HG03280 (cell line): ENCODE results near the gene CREB5.

Experiments used
- ATAC-seq: cut with Tn5 transposase; IDR thresholded peaks from one replicate; pipeline ENCODE4 v1.9.1; 2021; ENCODE audit warnings: mild to moderate bottlenecking, moderate library complexity; ENCODE audit not compliant: unreplicated experiment

CREB5 gene

GRCh38 chr7:28837216-28837615 lies 424.9 kb downstream of the CREB5 start:
- no peak for ATAC-seq

GRCh38 chr7:28840592-28840995 lies 428.3 kb downstream of the CREB5 start:
- no peak for ATAC-seq

DNA sequence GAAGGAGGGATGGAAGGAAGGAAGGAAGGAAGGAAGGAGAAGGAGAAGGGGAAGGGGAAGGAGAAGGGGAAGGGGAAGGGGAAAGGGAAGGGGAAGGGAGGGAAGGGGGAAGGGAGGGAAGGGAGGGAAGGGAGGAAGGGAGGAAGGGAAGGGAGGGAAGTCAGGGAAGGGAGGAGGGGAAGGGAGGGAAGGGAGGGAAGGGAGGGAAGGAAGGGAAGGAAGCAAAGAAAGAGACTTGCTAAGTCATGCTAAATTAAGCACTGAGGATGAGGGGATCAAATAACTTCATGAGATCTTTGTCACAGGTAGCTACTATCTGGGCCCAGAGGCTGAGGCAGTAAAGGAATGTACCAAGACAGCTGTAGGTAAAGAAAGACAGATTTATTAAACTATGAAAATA lies 429.4 kb downstream of the CREB5 start:
- ATAC-seq = no peak

- no peak for ATAC-seq
These were observed 430.5 kb downstream of the CREB5 start for GRCh38 chr7:28842769-28843295.

- no peak for ATAC-seq
These were observed 432.8 kb downstream of the CREB5 start for GRCh38 chr7:28845106-28845505.

- no peak for ATAC-seq
These were observed 434.9 kb downstream of the CREB5 start for GRCh38 chr7:28847176-28847575.

DNA sequence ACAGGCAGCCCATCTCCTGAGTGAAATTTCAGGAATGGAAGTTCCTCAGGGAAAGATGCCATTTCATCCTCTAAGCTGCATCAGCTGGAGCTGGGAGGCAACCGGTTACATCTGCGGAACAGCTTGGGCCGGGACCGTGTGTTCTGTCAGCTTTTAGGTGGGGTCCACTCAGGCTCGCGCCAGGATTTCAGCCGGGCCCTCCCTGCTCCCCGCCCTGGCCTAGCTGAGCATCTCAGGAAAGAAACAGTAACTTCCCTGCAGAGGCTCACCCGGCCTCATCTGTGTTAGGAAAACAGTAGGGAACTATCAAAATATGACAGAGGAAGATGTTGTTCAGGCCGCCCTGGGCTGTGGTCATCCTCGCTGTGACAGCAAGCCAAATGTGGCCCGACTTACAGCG lies 435.4 kb downstream of the CREB5 start:
- ATAC-seq = no peak

DNA sequence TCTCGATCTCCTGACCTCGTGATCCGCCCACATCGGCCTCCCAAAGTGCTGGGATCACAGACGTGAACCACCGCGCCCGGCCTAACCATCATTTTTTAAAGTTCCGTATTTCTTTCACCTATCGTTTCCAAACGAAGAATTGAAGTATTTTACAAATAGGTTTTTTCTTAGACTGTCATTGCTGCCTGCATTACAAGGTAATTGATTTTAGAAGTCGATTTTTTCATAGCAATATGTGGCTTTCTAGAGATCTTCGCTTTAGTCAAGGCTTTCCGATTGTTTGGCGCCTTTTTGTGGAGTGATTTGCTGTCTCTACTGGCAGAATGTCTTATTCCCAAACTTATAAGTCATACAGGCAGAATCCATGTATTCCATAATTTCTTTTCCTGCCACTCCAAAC lies 436.6 kb downstream of the CREB5 start:
- ATAC-seq = no peak

- no peak for ATAC-seq
These were observed 438.4 kb downstream of the CREB5 start for GRCh38 chr7:28850699-28851098.

- ATAC-seq = no peak
These were observed 440.8 kb downstream of the CREB5 start for GRCh38 chr7:28853150-28853549.

- peak; percentile 97 for ATAC-seq
These were observed 441.8 kb downstream of the CREB5 start for GRCh38 chr7:28853834-28854749.

- no peak for ATAC-seq
These were observed 442.4 kb downstream of the CREB5 start for GRCh38 chr7:28854750-28855074.

- no peak for ATAC-seq
These were observed 443.4 kb downstream of the CREB5 start for GRCh38 chr7:28855538-28856217.

DNA sequence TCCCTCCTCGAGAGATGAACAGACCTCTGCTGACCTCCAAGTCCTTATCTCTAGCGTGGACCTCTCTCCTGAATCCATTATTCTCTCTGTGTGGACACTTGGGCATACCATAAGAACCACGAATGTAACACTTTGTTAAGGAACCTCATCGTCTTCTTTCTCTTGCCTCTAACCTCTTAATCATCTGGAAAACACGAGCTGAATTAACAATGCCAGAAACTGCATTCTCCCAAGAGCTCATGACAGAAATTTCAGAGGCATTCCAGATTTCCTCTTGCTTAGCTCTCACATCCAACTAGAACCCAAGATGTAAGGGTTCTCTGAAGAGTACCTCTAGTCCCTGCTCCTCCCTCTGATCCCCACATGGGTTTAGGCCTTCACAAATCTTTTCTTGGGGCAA lies 444.3 kb downstream of the CREB5 start:
- no peak for ATAC-seq

DNA sequence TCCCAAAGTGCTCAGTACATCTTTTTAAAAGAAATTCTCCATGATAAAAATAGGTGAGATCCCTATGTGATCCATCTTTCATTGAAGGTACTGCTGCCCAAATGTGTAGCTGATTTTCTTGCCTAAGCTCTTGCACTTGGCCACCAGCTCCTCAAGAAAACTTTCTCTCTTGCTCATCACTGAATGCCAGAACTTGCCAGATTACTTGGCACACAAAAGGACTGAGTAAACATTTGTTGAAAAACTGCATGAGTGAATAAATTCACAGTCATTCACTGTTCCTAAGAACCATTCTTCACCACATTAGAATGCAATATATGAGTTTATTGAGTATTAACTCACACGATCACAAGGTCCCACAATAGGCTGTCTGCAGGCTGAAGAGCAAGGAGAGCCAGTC lies 445.9 kb downstream of the CREB5 start:
- no peak for ATAC-seq

DNA sequence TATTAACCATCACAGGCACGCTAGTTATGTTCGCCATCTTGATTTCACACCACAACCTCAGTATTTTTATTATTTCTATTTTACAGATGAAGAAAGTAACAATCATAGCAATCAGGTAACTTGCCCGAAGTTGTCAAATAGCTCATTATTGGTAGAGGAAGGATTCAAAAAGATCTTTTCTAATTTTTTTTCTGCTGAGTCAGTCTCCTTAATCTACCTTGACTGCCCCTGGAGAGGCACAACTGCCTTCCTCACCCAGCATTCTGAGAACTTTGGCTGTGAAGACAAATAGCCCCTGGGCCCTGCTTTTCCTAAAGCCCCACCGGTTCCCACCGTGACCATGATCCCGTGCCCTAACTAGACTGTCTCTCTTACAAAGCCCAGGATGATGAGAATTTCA lies 446.6 kb downstream of the CREB5 start:
- ATAC-seq = no peak

DNA sequence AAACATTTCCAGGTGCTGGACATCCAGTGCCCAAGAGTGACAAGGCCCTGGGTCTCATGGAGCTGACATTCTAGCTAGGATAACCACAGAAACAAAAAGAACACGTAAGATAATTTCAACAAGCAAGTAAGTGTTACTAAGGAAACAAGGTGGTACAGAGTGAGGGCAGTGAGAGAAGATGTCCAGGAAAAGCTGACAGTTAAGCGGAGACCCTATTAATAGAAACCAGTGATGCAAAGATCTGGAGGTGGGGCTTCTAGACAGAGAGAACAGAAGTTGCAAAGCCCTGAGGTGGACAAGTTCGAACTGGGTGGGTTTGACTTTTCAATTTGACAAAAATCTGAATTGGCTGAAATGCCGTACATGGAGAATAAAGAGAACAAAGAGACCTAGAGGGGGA lies 449.5 kb downstream of the CREB5 start:
- no peak for ATAC-seq

DNA sequence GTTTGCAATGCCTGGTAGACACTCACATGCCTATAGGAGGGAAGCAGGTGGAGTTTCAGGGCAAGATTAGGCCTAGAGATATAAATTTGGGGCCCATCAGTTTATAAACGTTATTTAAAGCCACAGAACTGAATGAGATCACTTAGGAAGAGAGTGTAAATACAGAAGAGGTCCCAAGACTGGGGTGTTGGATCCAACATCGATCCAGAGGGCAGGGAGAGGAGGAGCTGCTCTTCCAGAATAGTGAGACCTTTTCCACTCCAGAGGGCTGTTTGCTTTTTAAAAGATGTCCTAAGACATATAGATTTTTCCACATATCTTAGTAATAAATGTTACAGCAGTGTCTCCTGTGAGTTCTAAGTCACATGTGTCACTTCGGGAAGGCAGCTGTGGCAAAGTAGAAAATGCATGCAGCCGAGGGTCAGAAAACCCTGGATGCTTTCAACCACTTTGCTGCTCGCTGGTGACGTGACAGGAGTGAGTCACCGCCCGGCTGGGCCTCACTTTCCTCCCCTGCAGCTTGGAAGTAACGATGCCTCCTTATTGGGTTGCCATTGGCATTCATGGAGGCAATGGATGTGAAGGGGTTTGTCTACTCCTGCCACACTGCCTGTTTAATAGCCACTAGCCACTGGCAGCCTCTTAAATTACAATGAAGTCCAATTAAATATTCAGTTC lies 450.4 kb downstream of the CREB5 start:
- no peak for ATAC-seq

- ATAC-seq = no peak
These were observed 453.4 kb downstream of the CREB5 start for GRCh38 chr7:28865601-28866144.

DNA sequence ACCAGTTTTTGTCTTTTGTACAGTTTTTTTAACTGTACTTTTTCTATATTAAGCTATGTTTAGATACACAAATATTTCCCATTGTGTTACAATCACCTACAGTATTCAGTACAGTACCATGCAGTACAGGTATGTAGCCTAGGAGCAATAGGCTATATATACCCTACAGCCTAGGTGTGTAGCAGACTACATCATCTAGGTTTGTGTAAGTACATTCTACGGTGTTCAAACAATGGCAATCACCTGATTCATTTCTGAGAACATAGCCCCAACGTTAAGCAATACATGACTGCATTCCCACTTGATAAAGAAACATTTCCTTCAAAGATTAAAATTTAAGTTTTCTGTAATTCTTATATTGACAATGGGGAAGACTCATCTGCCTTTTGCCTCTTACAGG lies 456.4 kb downstream of the CREB5 start:
- ATAC-seq = no peak

DNA sequence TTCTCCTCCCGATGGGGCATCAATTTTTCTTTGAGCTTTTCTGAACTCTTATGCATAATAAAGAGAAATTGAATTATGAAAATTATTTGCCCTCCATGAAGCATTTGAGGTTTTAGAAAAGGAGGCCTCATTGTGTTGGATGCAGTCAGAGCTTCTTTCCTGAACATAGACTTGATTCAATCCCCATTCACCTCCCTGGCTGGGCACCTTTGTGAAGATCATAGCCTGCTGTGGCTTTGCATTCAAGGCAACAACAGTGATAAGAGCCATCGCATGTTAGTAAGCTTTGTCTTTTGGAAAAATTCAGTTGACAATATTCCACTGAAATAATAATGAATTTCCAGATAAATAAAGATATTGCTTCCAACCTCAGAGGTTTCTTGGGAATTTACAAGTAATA lies 458.8 kb downstream of the CREB5 start:
- ATAC-seq = no peak
